DOHH2 (cell line): ENCODE results near the gene PDIA6.

ENCODE experiments used
- CTCF ChIP-seq: fragments of 200-600 bp; sonication (generic); IDR thresholded peaks from one replicate; pipeline ENCODE4 v1.5.1; 2014; ENCODE audit warnings: antibody characterized with exemption, mild to moderate bottlenecking, low read depth, low read length; ENCODE audit not compliant: poor library complexity, severe bottlenecking
- EZH2phosphoT487 ChIP-seq: fragments of 200-600 bp; sonication (generic); IDR thresholded peaks from 2 replicates; pipeline ENCODE4 v1.6.1; 2017; ENCODE audit warnings: borderline replicate concordance, mild to moderate bottlenecking, antibody characterized with exemption, low read length, moderate library complexity, mixed read lengths

GRCh38 chr2:10738192-10738591 lies 74.4 kb downstream of the PDIA6 start:
- TF ChIP-seq CTCF (no peak), EZH2phosphoT487 (no peak)
